Stimulated activated CD4-positive, alpha-beta T cell treated with anti-CD3 and anti-CD28 coated beads, TNF-alpha, amount 100 ng/mL, for 48 hours (primary cell): ENCODE measurements around the gene LRRC52.

Experiments
- DNase-seq, 3 donors: peaks; one replicate each; pipeline ENCODE4 v3.0.0-alpha.2; 2020; ENCODE audit warnings: low read depth in 3 of 3

Gene LRRC52

GRCh38 chr1:165537356-165538109 is 6.3 kb upstream of the LRRC52 start:
- no peak for DNase-seq

- DNase-seq: no peak
Observed at GRCh38 chr1:165539306-165539705, 4.5 kb upstream of the LRRC52 start.

- no peak for DNase-seq
Observed at GRCh38 chr1:165539908-165540307, 3.9 kb upstream of the LRRC52 start.

- DNase-seq: no peak
Observed at GRCh38 chr1:165542015-165542631, 1.7 kb upstream of the LRRC52 start.

- DNase-seq: no peak
Observed at GRCh38 chr1:165542647-165543046, 1.2 kb upstream of the LRRC52 start.

GRCh38 chr1:165544996-165545395 is 1.2 kb downstream of the LRRC52 start:
- no peak for DNase-seq

- DNase-seq: no peak
Observed at GRCh38 chr1:165545974-165546373, 2.2 kb downstream of the LRRC52 start.

- DNase-seq: no peak
Observed at GRCh38 chr1:165549973-165550372, 6.2 kb downstream of the LRRC52 start.

- no peak for DNase-seq
Observed at GRCh38 chr1:165551469-165551868, 7.7 kb downstream of the LRRC52 start.

GRCh38 chr1:165560883-165561656 is 17.3 kb downstream of the LRRC52 start:
- no peak for DNase-seq

GRCh38 chr1:165562571-165562970 is 18.8 kb downstream of the LRRC52 start:
- DNase-seq: no peak

GRCh38 chr1:165563551-165563950 is 19.8 kb downstream of the LRRC52 start:
- DNase-seq: no peak

GRCh38 chr1:165564561-165564960 is 20.8 kb downstream of the LRRC52 start:
- DNase-seq: no peak

GRCh38 chr1:165565751-165566490 is 22.1 kb downstream of the LRRC52 start:
- no peak for DNase-seq

GRCh38 chr1:165570078-165570477 is 26.3 kb downstream of the LRRC52 start:
- DNase-seq: no peak

GRCh38 chr1:165573787-165574186 is 30.0 kb downstream of the LRRC52 start:
- DNase-seq: no peak

GRCh38 chr1:165574295-165574694 is 30.5 kb downstream of the LRRC52 start:
- DNase-seq: no peak

- DNase-seq: no peak
Observed at GRCh38 chr1:165575468-165576099, 31.8 kb downstream of the LRRC52 start.

GRCh38 chr1:165576536-165576935 is 32.7 kb downstream of the LRRC52 start:
- DNase-seq: no peak

- DNase-seq: no peak
Observed at GRCh38 chr1:165577707-165578106, 33.9 kb downstream of the LRRC52 start.
